Measurements from ENCODE around the gene HEPACAM.

The HEPACAM gene

DNA sequence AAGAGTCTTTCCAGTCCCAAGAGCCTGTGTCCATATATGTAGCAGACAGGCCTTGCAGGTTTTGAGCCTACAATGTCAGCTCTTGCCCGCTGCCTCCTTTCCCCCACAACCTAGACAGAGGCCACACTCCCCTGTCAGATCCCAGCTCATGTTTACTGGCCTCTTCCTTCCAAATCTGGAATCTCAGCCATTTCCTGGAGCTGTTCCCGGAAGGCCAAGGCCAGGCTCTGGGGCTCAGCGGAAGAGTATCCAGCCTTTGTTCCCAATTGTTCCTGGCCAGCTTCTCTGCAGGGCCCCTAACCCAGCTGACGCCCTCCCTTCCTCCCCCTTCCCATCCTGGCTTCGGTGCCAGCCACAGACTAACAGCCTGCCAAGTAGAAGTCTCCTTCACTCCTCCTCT lies 37.1 kb downstream of the HEPACAM start:
- no peak for DNase-seq

GRCh38 chr11:124898263-124898680 lies 37.6 kb downstream of the HEPACAM start:
- DNase-seq, result peak in 3 of 4 experiments; percentile 11 to 33 (median 27)

GRCh38 chr11:124897674-124898262 lies 38.1 kb downstream of the HEPACAM start, which contains the start of gene ROBO4:
Gene ROBO4 (minus strand): TSS chr11:124897865. CDS start chr11:124897795, 70 bp downstream.
- DNase-seq, result peak in 3 of 4 experiments; percentile 27 to 59 (median 51)

DNA sequence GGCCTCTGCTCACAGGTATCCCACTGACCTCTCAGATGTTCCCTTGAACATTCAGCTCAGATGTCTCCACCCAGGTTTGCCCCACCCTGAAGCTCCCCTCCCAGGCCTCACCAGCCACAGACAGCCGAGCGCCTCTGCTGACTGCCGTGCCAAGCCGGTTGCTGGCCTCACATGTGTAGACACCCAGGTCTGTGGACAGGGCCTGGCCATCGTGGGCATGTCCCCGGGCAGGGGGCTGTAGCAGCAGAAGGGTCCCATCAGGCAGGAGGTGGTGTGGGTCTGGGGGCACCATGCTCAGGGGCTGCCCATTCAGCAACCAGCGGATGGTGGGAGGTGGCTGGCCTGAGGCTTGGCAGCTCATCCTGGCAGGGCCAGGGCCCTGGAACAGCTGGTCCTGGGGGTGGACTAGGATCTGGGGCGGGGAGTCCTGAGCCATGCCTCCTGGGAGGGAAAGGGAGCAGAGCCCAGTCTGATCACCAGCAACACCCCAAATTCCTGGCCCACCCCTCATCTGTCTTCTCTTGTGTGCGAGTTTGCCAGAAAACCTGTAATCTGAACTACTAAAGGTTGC lies 38.9 kb downstream of the HEPACAM start:
- no peak for DNase-seq

GRCh38 chr11:124896071-124896750 lies 39.6 kb downstream of the HEPACAM start:
- DNase-seq, result no peak

DNA sequence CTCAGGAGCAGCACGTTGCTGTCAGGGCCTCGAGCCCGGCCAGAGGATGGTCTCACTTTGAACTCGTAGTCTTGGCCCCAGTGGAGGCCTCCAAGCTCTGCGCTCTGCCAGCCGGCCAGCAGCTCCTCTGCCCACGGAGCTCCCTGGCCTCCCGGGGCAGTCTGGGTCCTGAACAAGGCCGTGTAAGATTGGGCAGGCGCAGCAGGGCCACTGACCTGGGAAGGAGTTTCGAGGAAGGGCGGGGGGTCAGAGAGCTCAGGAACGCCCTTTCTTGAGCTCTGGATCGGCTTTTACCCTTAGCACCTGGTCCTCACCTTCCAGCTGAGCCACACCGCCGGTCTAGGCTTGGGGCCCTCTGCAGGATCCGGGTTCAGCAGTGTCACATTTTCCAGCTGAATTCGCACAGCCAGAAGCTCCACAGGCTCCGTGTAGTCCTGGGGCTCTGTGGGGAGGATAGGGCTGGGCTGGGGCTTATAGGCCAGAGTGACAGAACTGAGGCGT lies 40.3 kb downstream of the HEPACAM start:
- no peak for DNase-seq

GRCh38 chr11:124894606-124895430 lies 41.0 kb downstream of the HEPACAM start:
- no peak for DNase-seq

- no peak for DNase-seq
Observed at GRCh38 chr11:124893781-124894401, 42.0 kb downstream of the HEPACAM start.

DNA sequence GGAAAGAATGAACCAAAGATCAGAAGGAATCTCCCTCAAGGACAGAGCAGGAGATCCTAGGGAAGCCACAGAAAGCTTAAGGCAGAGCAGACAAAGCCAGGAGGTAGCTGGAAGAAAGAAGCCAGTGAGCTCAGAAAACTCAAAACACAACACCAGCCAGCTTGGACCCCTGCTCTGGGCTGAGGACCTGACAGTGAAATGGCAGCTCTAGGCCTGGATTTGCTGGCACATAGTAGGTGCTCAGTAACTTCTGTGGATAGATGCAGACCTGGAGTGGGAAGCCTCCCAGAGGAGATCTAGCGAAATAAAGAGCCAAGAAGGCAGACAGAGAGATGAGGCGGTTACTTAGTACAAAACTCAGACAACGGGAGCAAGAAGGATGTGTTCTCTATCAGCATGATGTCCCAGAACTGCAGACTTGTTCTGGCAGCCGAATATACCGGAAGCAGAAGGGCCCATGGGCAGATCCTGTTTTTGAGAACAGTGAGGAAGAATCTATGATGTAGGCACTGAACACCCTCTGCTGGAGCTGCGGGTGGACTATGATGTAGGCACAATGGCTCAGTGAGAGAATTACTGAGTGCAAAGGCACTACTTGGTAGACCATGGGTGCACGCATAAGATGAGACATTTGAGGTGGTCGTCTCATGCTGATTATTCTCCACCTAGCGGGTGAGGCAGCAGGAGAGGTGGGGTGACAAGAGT lies 42.9 kb downstream of the HEPACAM start:
- DNase-seq, result peak; percentile 53 to 77 (median 72)

DNA sequence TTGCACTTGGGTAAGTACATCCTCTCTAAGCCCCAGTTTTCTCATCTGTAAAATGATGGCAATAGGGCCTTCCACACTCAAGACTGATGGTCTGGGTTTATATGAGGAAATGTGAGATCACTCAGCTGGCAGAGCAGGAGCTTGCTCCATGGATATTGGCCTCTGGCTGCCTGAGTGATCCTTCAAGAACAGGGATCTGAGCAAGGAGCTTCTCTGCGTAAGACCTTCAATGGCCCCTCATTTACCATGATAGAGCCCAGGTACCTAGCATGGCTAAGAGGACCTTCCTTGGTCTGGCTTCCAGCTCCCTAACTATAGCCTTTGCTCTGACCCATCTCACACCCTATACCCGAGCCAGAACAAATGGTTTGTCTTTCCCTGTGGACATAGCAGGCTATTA lies 43.7 kb downstream of the HEPACAM start:
- no peak for DNase-seq

- DNase-seq, result no peak
Observed at GRCh38 chr11:124891373-124891861, 44.4 kb downstream of the HEPACAM start.

- DNase-seq, result no peak
Observed at GRCh38 chr11:124890683-124891372, 45.0 kb downstream of the HEPACAM start.

DNA sequence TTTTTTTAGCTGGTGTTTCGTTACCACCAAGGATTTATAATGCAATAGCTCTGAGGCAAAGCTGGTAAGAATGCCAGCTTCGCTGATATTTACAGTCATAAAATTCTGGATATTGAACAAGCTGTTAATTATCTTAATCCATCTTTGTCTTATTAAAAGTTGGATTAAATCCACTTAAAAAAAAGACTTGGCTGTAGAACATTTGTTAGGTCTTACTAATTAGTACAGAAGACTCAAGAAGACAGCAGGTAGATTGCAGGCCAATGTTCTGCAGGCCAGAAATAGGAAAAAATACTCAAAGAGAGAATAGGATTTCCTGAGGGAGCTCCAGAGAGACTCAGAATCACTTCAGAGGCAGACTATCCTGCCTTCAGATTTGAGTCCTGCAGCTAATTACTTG lies 45.7 kb downstream of the HEPACAM start:
- DNase-seq, result no peak

GRCh38 chr11:124889191-124890091 lies 46.4 kb downstream of the HEPACAM start:
- DNase-seq, result peak; percentile 53 to 70 (median 60)

- no peak for DNase-seq
Observed at GRCh38 chr11:124887667-124888013, 48.2 kb downstream of the HEPACAM start.

- no peak for DNase-seq
Observed at GRCh38 chr11:124886978-124887666, 48.7 kb downstream of the HEPACAM start.

- DNase-seq, result no peak
Observed at GRCh38 chr11:124886476-124886875, 49.4 kb downstream of the HEPACAM start.

DNA sequence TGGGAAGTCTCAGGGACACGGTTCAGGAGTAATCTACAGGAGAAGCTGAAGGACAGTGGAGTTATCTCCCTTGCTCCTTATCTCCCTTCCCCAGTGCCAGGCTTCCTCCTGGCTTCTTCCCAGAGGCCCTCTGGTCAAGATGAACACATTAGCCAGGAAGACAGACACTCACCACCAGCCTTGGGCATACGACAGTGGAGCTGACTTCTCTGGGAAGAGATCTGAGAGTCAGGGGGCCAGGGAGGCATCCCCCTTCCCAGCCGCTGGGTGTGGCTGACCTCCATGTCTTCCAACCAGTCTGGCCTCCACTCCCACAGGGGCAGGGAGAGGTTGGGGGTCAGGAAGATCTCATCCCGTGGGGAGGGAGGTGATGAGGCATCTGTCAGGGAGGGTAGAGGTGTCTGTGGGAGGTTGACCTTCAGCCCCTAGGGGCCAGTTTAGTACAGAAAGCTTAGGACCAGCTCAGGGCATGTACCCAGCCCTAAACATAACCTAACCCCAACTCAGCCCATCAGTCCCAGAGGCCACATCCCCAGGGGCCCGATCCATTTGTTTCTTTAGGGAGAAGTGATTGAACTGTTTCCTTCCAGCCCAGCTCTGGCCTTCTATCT lies 50.9 kb downstream of the HEPACAM start:
- DNase-seq, result no peak

- DNase-seq, result no peak
Observed at GRCh38 chr11:124884340-124884739, 51.5 kb downstream of the HEPACAM start.
